Glutamatergic neuron (in vitro differentiated cells): ENCODE data around the gene TIA1. TPM values are rescaled to one million over a fixed set of nuclear protein-coding genes. Genes with fewer than 3 reads are reported as not detected.

Experiments
- DNase-seq: peaks from one replicate; pipeline ENCODE4 v3.0.0; 2022
- H3K27ac Mint-ChIP-seq: one replicate; pipeline ENCODE4 v1.8.0; 2020; ENCODE audit warnings: mild to moderate bottlenecking, mixed read lengths, inconsistent platforms; ENCODE audit not compliant: unreplicated experiment
- H3K27me3 Mint-ChIP-seq: one replicate; pipeline ENCODE4 v1.8.0; 2020; ENCODE audit warnings: mild to moderate bottlenecking, moderate library complexity, mixed read lengths, inconsistent platforms; ENCODE audit not compliant: unreplicated experiment
- H3K36me3 Mint-ChIP-seq: one replicate; pipeline ENCODE4 v1.8.0; 2020; ENCODE audit warnings: mild to moderate bottlenecking, mixed read lengths, inconsistent platforms; ENCODE audit not compliant: unreplicated experiment
- H3K4me1 Mint-ChIP-seq: one replicate; pipeline ENCODE4 v1.8.0; 2020; ENCODE audit warnings: mild to moderate bottlenecking, low read depth, mixed read lengths, inconsistent platforms; ENCODE audit not compliant: unreplicated experiment
- H3K4me3 Mint-ChIP-seq: one replicate; pipeline ENCODE4 v1.8.0; 2020; ENCODE audit warnings: mild to moderate bottlenecking, mixed read lengths, inconsistent platforms; ENCODE audit not compliant: unreplicated experiment
- H3K9me3 Mint-ChIP-seq: one replicate; pipeline ENCODE4 v1.8.0; 2020; ENCODE audit warnings: mild to moderate bottlenecking, moderate library complexity, mixed read lengths, inconsistent platforms; ENCODE audit not compliant: unreplicated experiment
- CTCF ChIP-seq: fragments of 200-600 bp; sonication (generic); IDR thresholded peaks from one replicate; pipeline ENCODE4 v1.5.0; 2021; ENCODE audit not compliant: partially characterized antibody, unreplicated experiment
- total RNA-seq: library from RNA; stranded (reverse); fragmentation: NEBNext Ultra II Directional; extraction: Animal tissue kit (Norgen Biotek cat#: 25700); gene quantifications from one replicate; pipeline ENCODE4 v1.2.1, GENCODE V29; 2021; ENCODE audit not compliant: unreplicated experiment

TIA1 gene
- total RNA-seq, 1 donor from 2014 or later = 403 TPM

DNA sequence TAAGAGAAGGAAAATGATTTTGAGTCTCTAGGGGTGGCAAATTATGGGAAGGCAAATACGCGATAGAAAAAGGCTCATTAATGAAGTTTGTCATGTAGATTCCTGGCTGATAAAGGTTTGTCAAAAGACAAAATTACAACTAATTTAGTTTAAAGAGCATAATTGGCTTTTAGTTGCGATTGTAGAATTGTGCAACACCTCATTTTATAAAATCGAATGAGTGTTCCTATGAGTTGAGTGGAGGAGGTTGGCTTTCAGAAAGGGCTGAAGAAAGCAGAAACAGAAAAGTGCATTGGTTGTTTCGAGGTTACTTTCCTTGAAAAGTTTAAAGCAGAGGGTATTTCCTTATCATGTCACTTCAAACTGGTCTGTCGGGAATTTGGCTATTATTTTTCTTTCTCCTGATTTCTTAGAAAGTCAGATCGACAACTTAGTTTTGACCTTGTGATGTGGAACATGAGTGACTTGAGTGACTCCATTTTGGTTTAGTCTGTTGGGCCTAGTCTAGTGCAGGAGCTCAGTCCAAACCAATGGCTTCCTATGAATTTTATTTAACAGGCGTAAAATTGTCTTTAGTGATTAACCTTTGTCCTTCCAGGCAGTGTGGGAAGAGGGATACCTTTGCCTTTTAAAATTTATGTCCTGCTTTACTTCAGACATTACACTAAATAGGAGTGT lies 7.3 kb upstream of the TIA1 start:
- no peak for DNase-seq
- Mint-ChIP-seq H3K4me1 (peaks cover 11% of the 10 kb centered on the region), H3K4me3 (no peak overlapping the region), H3K36me3 (no peaks in the 10 kb centered on the region), H3K27ac (peak overlapping the region; percentile 18), H3K27me3 (no peaks in the 10 kb centered on the region), H3K9me3 (peaks cover 4% of the 10 kb centered on the region)
- no peak for TF ChIP-seq CTCF

DNA sequence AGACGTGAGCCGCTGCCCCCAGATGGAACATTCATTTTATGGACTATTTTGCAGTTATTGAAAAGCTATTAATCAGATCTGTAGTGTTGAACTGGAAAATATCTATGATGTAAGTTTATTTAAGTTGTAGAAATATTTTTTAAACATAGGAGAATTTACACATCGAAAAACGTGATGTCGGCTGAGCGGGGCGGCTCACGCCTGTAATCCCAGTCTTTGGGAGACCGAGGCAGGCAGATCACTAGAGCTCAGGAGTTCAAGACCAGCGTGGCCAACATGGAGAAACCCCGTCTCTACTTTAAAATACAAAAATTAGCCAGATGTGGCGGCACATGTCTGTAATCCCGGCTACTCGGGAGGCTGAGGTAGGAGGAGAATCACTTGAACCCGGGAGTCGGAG lies 2.0 kb upstream of the TIA1 start:
- Mint-ChIP-seq H3K4me3 (no peak overlapping the region), H3K27me3 (peaks cover 14% of the 10 kb centered on the region), H3K9me3 (peaks cover 21% of the 10 kb centered on the region), H3K27ac (no peak overlapping the region), H3K4me1 (peaks cover 3% of the 10 kb centered on the region), H3K36me3 (peaks cover 4% of the 10 kb centered on the region)
- DNase-seq = no peak
- TF ChIP-seq CTCF = no peak

GRCh38 chr2:70247364-70248180 lies 856 bp downstream of the TIA1 start:
- DNase-seq = no peak

DNA sequence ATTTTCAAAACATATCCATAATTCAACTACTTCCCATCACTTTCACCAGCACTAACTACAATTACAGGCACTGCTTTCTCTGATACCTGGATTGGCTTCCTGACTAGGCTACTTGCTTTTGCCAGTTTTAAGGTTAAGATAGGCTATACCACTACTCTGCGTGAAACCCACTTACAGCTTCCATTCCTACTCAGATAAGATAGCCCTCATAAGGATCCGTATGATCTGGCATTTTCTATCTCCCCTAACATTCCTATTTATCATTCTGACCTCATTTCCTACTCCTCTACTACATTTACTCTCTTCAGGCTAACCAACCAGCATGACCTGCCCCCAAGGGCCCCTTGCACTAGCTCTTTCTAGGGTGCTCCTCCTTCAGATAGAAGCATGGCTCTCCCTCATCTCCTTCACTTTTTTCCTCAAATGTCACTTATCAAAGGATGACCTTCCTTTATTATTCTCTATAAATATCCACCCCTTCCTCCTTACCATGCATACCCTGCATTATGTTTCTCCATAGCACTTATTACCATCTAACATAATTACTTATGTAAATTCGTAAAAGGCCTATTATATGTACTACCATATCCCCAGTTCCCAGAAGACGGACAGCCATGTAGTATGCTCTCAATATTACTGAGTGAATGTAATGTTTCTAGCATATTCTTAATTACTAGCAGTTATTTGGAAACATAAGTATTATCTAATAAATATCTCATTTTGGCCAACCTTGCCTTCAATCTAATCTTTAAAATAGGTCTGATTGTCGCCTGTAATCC lies 4.4 kb downstream of the TIA1 start:
- Mint-ChIP-seq H3K4me3 (peak overlapping the region; percentile 74), H3K36me3 (peaks cover 4% of the 10 kb centered on the region), H3K27me3 (peaks cover 16% of the 10 kb centered on the region), H3K9me3 (peaks cover 19% of the 10 kb centered on the region), H3K27ac (peak overlapping the region; percentile 60), H3K4me1 (peaks cover 10% of the 10 kb centered on the region)
- DNase-seq = no peak
- no peak for TF ChIP-seq CTCF

More at GRCh38 chr2:70247364-70248180, 856 bp downstream of the TIA1 start:
- peaks cover 10% of the 10 kb centered on the region for H3K4me1 Mint-ChIP-seq
- H3K4me3 Mint-ChIP-seq = peak overlapping the region; percentile 89
- peaks cover 4% of the 10 kb centered on the region for H3K36me3 Mint-ChIP-seq
- H3K27ac Mint-ChIP-seq = peak overlapping the region; percentile 100
- peaks cover 21% of the 10 kb centered on the region for H3K9me3 Mint-ChIP-seq
- peaks cover 16% of the 10 kb centered on the region for H3K27me3 Mint-ChIP-seq
- no peak for TF ChIP-seq CTCF
